RKO (cell line): ENCODE data around the gene ACAD11.
"Not testable (repeated sequence)": the region's sequence is repeated elsewhere in the genome, so short reads cannot be mapped to it uniquely, and the experiment has no call there.

ENCODE experiments used
- DNase-seq: peaks from one replicate; pipeline ENCODE4 v3.0.0-alpha.2; 2016; ENCODE audit warnings: low spot score

Gene ACAD11

DNA sequence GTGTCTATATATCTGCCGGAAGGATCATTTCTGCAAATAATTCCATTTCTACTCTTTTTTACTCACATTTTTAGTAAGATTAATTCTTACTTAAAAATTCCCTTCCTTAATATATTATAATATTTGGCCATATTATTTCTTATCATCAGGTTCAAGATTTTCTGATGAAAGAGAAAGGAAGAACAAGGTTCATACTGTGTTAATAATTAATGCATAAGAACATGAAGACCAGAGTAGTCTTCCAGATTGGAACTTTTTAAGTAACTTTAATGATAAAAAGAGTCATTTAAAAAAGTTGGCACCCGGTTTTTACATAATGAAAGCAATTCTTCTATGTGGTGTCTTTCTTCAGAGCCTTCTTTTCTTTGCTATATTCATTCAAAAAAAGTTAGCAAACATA lies 61.9 kb downstream of the ACAD11 start:
- DNase-seq = no peak

GRCh38 chr3:132596816-132597433 lies 62.7 kb downstream of the ACAD11 start, which contains the start of gene ACKR4:
TSS of gene ACKR4 (plus strand) at chr3:132597270. CDS start at chr3:132600398, 3,128 bp downstream.
- DNase-seq = no peak

DNA sequence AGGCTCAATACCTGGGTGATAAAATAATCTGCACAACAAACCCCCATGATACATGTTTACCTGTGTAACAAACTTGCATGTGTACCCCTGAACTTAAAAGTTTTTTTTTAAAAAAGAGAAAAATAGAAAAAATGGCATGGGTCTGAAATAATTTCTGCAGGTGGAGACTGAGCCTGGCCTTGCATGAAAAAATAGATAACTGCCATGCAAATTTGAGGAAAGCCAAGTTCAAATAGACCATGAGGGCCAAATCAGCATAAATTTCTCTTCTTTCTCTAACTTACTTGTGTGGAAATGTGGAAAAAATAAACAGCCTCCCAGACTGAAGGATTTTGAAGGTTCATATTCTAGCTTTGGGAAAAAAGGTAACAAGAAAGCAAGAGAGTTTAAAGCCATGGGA lies 63.3 kb downstream of the ACAD11 start:
- no peak for DNase-seq

DNA sequence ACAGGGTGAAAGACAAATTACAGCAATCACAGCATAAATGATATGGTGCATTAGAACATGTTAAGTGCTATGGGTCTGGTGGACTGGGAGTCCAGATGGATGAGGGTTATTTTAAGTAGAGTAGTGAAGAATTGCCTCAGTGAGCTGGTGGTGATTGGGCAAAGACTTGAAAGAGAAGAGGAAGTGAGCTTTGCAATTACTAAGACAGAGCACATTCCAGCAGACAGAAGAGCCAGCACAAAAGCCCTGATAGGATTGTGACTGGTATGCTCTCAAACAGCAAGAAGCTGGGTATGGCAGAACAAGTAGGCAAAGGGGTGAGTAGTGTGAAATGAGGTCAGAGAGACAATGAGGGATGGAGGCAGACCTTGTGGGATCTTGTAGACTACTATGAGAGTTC lies 64.6 kb downstream of the ACAD11 start:
- DNase-seq = peak; percentile 41

DNA sequence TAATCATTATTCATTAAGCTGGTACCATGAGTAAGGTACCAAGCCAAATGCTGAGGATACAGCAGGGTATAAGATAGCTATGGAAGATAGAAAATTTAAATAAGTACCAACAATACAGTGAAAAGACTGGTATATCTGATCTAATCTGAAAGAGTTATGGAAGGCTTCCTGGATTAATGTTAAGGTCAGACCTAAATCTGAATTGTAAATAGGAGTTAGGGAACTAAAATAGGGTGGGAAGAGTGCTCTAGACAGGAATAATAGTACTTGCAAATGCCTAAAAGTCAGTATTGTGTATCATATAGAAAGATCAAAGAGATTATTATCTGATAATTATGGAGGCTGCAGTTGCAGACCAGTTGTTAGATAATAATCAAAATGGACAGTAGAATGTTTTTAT lies 65.1 kb downstream of the ACAD11 start:
- DNase-seq = no peak

GRCh38 chr3:132593947-132594323 lies 65.7 kb downstream of the ACAD11 start:
- DNase-seq = peak; percentile 80

DNA sequence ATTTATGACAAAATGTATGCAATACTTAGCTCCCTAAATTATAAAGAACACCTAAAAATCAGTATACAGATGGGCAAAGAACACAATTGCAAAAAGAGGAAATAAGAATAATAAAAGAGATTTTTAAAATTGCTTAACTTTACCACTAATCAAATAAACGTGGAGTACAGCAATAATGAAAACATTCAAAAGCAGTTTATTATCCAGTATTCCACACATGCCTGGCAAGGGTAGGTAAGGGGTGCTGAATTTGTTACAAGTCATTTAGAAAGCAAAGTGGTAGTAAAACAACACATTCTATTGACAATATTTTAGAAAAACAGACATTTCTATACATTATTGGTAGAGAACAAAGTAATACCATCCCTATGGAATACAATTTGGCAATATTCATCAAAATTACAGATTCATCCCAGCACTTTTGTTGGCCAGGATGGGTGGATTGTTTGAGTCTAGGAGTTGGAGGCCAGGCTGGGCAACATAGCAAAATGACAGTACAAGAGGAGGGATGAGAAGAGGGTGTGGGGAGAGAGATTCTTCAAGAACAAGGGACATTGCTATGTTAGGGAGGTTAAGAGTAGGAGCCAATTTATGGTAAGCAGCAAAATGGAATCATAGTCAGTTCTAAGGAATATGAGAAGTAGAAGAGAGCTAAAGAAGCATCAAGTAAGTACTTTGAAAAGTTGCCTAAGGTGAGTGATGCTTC lies 66.2 kb downstream of the ACAD11 start:
- DNase-seq = no peak

GRCh38 chr3:132592216-132592615 lies 67.4 kb downstream of the ACAD11 start:
- DNase-seq = no peak

- DNase-seq = no peak
These were observed 72.2 kb downstream of the ACAD11 start for GRCh38 chr3:132587401-132587800.

DNA sequence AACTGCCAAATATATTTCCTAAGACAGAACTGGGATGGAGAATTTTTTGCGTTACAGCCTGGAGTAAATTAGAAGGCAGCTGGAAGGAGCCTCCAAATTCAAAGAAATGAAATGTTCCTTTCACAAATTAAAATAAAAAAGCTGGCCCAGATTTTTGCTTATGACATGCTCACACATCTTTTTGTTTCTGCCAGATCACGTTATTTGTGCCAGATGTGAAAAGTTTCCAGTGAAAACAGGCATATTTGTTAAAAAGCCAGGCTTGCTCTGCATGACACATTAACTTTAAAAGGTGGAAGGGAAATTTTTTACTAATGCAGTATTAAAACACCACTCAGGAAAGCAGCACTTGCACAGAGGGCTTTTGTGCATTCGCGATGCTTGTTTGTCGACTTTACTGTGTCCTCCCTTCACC lies 85.8 kb downstream of the ACAD11 start:
- no peak for DNase-seq

DNA sequence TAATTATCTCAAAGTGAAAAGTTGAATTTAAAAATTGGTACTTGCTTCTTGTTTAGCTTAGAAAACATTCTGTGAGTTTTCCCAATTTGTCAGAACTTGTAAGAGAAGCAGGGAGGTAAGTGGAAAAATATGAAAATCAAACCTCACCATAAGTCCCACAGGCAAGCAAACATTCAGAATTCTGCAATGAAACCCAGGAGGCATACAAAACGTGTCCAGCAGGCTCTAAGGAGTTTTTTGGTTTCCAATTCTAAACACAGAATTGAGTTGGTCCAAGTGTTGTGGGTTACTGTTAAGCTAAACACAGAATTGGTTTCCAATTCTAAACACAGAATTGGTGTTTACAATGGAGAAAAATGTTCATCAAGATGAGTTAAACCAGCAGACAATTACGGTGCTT lies 89.6 kb downstream of the ACAD11 start:
- DNase-seq = no peak

- no peak for DNase-seq
These were observed 90.0 kb downstream of the ACAD11 start for GRCh38 chr3:132569580-132569979.

DNA sequence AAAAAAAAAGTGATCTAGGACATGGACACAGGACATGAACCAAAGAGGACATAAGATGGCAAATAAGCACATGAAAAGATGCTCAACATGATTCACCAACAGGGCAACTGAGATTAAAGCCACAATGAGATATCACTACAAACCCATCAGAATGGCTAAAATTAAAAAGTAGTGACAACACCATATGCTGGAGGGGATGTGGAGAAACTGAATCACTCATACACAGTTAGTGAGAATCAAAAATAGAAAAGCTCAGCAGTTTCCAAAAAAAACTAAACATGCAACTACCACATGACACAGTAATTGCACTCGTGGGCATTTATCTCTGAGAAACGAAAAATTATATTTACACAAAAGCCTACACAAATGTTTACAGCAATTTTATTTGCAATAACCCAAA lies 90.5 kb downstream of the ACAD11 start:
- DNase-seq = no peak

DNA sequence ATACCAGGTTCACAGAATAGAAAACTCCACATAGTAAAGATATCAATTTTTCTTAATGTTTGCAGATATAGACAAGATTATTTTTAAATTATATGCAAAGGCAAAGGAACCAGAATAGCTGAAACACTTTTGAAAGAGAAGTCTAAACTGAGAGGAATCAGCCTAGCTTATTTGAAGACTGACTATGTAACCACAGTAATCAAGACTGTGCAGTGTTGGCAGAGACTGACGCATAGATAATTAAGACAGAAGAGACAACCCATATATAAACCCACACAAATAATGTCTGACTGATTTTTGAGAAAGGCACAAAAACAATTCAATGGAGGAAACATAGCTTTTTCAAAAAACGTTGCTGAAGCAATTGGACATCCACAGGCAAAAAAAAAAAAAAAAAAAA lies 91.2 kb downstream of the ACAD11 start:
- no peak for DNase-seq

DNA sequence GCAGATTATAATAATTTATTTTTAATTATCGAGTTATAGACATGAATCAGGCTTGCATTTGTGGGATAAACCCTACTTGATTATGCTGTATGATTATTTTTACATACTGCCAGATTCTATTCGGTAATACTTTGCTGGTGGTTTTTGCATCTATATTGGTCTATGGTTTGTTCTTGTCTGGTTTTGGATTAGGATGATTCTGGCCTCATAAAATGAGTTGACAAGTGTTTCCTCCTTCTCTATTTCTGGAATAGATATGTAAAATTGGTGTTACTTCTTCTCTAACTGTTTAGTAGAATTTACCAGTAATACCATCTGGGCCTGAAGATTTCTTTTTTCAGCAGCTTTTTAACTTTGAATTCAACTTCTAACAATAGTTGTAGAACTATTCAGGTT lies 95.5 kb downstream of the ACAD11 start:
- DNase-seq = no peak

DNA sequence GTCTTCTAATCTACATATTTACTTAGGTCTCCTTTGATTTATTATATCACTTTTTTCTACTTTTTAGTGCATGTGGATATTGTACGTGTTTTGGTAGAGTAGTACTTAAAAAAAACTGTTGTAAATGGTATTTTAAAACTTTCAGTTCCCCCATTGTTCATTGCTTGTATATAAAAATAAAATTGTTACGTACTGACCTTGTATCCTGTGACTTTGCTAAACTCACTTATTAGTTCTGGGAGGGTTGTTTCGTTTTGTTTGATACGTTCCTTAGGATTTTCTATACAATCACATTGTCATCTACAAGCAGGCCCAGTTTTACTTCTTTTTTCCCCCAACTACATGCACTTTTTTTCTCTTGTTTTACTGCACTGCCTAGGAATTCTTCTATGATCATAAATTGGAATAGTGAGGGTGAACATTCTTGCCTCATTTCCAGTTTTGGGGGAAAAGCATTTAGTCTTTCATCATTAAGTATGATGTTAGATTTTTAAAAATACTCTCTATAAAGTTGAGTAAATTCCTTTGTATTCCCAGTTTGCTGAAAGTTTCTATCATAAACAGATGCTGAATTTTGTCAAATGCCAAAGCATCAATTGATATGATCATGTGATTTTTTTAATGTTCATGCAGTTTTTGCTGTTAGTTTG lies 96.1 kb downstream of the ACAD11 start:
- DNase-seq = no peak

GRCh38 chr3:132561003-132561402 lies 98.6 kb downstream of the ACAD11 start:
- DNase-seq = no peak

GRCh38 chr3:132556508-132557159 lies 103.0 kb downstream of the ACAD11 start:
- no peak for DNase-seq

- not testable (repeated sequence) for DNase-seq
These were observed 103.6 kb downstream of the ACAD11 start for GRCh38 chr3:132556036-132556386.

DNA sequence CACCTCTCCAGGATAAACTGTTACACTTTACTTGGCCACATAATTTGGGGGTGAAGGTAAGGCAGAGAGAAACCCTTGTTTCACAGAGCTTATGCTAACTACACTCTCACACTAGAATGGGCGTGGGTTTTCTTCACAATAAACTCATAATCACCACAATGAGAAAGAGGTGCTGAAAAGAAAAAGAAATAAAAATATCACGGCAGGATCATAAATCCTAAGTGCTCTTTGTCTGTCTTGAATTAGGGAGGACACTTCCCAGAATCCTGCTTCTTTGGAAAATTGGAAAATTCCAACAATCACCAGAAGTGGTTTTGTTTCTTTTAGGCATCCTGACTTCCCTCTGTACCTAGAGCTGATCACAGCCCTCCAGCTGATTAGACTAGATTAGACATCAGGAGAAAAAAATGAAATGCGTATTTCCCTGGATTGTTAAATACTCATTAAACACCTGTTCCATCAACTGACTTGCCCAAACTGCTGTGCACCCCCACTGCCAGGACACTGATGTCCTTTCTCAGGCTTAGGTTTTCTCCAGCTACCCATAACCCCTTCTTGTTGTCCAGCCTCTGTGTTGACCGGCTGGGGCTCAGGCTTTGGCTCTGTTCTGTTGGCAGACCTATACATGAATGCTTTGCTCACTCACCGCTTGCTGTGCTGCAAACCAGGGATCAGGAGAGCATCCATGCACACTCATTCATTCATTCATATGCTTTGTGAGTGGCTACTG lies 104.1 kb downstream of the ACAD11 start:
- no peak for DNase-seq

GRCh38 chr3:132554437-132554836 lies 105.2 kb downstream of the ACAD11 start:
- no peak for DNase-seq

DNA sequence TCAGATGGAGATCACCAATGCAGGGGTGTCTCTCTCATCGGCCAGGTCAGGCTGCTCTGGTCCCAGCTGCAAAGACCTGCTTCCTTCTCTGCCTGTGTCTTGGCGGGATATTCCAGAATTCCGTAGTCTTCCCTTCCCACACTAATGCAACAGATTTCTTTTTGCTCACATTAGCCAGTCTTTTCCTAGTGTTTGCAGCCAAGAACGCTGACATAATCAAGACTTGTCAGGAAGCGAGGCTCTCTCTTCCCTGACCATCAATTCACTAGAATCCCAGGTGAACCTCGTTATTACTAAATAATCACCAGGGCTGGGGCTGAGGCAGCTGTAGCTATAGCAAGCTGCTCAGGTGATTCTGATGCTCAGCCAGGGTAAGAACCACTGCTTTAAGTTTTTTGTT lies 105.8 kb downstream of the ACAD11 start:
- DNase-seq = no peak
